ENCODE measurements around the gene SIPA1L2.
"Not testable (repeated sequence)": the region's sequence is repeated elsewhere in the genome, so short reads cannot be mapped to it uniquely, and the experiment has no call there.

SIPA1L2 gene

DNA sequence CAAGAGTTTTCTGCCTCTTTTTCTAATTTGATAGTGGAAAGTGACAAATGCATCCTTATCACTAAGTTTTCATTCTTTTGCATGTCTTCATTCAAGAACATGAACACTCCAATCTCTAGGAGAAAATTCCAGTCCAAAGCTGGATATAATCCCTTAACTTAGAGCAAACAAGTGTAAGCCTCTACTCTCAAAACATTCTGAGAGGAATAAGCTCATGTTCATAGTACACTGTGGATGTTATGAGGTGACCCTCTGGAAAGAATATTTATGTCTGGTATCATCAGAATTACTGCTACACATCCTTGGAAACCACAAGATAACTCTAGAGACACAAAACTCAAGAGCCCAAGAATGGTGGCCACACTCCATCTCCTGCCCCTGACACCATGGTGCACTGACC is 15.1 kb downstream of the SIPA1L2 start:
- no peak for DNase-seq

DNA sequence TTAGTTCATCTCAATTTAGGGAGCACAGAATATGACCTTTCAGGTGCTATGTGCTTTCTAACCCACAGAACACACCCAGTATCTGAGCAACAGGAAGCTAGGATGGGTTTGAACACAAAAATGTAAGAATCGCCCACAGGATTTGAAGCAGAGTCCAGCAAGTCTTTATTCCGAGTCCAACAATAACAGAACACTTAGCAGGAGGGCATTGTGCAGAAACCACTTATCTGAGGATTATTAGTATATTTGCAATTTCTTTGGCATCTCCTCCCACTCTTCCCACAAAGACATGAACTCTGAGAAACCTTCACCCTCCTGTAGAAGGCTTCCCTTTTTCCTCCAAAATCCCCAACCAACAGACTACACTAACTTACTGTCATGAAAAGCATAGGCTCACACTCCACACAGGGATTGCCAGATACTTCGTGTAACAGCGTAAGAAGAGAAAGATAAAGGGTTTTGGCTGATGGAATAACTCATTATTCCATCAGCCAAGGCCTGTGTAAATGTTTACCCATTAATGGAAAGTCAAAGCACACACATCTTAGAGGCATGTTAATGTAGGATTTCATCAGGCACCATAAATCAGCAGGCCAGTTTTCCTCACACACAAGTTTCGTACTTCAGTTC is 16.1 kb downstream of the SIPA1L2 start:
- DNase-seq = no peak

DNA sequence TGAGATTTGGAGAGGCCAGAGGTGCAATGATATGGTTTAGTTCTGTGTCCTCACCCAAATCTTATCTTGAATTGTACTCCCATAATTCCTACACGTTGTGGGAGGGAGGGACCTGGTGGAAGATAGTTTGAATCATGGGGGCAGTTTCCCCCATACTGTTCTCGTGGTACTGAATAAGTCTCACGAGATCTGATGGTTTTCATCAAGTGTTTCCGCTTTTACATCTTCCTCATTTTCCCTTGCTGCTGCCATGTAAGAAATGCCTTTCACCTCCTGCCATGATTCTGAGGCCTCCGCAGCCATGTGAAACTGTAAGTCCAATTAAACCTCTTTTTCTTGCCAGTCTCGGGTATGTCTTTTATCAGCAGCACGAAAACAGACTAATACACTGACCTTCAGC is 17.1 kb downstream of the SIPA1L2 start:
- not testable (repeated sequence) for DNase-seq

DNA sequence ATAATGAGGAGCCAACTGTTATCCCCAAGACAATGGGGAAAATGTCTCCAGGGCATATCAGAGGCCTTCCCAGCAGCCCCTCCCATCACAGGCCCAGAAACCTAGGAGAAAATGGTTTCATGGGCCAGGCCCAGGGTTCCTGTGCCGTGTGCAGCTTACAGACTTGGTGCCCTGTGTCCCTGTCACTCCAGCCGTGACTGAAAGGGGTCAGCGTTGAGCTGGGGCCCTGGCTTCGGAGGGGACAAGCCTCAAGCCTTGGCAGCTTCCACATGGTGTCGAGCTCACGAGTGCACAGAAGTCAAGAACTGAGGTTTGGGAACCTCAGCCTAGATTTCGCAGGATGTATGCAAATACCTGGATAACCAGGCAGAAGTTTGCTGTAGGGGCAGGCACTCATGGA is 18.1 kb downstream of the SIPA1L2 start:
- DNase-seq = no peak

DNA sequence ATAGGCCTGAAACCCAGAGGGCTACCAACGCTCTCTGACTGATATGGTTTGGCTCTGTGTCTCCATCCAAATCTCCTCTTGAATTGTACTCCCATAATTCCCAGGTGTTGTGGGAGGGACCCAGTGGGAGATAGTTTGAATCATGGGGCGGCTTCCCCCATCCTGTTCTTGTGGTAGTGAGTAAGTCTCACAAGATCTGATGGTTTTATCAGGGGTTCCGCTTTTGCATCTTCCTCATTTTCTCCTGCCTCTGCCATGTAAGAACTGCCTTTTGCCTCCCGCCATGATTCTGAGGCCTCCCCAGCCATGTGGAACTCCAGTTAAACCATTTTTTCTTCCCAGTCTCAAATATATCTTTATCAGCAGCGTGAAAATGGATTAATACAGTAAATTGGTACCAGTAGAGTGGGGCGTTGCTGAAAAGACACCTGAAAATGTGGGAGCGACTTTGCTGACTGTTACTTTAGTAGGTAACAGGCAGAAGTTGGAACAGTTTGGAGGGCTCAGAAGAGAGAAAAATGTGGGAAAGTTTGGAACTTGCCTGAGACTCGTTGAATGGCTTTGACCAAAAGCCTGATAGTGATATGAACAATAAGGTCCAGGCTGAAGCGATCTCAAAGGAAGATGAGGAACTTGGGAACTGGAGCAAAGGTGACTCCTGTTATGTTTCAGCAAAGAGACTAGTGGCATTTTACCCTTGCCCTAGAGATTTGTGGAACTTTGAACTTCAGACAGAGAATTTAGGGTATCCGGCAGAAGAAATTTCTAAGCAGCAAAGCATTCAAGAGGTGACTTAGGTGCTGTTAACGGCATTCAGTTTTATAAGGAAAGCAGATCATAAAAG is 18.8 kb downstream of the SIPA1L2 start:
- DNase-seq = not testable (repeated sequence)

DNA sequence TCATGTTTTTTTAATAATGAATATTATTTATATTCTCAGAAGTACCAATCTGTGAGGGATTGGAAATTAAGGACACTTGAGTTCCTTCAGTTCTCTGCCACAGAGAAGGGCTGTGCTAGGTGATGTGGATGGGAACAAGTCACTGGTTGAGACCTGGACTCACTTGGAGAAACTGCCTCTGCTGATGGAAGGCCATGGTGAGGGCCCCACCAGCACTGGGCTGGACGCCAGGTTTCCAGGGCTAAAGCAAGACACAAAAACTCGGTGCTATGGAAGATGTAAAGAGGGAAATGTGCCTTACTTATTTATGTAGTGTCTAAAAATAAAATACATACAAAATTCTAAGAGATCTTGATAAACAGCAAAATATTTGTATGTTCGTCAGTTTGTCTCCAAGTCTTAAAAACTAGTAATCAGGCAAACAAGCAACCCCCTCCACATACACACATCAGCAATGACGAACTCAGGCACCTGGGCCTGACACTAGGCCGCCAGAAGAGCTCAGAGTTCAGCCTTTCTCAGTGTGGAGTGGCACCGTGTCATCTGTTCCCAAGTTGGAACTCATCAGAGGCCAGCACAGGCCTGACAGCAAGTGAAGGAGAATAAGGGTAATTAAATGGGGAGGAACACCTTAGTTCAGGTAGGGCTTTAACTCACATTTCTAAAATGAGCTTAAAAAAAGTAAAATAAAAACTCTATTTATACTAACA is 19.6 kb downstream of the SIPA1L2 start:
- DNase-seq = no peak

DNA sequence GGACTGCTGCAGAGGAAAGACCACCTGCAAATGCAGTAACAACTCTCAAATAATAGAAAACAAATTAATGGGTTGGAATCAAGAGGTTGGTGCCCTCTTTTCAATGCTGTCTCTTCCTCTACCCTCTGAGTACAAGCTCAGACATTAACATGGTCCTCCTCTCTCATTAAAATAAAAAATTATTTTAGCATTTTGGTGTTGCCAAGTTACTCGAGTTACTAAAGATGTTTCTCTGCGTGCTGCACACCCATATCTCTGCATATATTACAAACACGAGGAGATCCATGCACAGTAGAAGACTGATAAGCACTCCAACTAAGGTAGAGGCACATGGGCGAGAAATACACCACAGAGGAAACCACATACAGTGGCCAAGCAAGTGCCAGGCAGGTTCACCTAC is 21.5 kb downstream of the SIPA1L2 start:
- DNase-seq = no peak

DNA sequence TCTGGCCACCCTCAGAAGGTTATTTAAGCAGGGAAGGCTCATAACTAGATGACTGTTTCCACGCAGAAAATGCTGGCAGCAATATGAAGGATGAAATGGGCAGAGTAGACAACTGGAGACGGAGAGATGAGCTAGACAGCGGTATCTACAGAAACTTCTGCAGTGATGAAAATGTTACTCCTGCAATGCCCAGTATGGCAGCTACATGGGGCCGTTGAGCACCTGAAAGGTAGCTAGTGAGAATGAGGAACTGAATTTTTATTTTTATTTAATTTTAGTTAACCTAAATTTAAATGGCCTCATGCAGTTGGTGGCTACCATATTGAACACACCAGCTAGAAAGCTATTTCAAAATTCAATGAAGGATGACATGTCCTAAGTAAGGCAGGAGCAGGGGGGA is 27.3 kb downstream of the SIPA1L2 start:
- DNase-seq = no peak

DNA sequence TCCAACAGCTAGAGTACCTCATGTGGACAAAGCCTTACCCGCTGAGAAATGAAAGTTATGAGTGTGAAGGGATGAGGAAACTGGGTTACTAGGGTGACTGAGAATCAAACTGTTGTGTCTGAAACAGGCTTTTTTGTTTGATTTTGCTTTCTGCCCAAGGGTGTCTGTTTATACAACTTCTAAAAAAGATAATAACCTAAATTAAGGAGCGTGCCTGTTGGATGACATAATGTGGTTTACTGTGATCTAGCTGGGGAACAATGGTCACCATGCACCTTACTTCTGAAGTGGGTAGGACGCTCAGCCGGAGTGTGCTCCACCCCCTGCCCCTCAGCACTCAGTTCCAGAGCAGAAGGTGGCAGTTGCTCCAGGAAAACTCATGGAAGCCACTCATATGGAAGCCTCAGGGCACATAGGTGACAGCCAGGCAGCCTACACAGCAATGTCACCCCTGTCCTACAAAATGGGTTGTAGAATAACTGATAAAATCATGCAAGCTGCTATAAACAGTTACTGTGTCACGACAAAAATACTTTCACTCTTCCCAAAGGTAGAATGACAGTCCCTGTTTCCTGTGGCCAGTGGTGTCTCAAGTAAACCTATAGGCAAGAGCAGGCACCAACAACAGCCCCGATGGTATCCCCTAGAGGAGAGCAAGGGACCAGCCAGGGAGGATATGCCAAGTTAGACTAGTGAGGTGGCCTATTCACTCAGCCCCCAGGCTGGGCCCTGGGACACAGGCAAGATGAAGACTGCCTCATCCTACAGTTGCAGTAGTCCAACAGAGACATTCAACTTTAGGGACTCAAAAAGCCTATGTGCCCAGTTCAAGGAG is 29.3 kb downstream of the SIPA1L2 start:
- DNase-seq = no peak

DNA sequence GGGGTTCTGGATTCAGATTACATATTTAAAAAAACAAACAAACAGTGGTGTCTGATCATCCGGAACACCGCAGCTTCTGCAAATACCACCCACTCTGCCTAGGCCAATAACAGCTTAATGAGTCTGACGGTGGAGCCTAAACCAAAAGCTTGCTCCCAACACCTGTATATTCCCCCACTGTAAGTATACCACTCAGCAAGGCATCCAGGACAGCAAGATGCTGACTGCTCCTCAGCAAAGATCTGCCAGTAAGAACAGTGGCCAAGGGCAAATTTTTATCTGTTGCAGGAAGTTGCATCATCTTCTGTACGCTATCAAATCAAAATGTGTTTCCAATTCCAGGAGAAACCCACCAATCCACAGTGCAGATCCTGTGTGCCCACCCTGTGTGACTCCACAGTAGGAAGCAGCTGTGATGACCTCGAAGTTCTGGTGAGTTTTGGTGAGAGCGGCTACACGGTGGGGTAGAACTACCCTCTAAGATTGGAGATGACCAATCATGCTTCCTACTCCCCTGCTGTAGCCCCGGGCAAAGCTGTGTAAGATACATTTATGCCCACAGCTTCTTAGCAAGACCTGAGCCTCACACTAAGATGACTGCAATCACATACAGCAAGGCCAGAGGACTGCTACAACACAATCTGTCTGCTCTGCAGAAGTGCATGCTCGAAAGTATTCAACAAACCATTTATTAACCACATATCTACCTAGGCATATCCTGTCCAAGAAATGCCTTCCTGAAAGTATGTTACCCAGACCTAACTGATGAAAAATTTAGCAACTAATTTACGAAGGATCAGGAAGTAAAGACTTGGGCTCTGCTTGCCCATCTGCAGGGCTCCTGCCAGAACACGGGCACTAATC is 30.5 kb downstream of the SIPA1L2 start:
- DNase-seq = no peak

DNA sequence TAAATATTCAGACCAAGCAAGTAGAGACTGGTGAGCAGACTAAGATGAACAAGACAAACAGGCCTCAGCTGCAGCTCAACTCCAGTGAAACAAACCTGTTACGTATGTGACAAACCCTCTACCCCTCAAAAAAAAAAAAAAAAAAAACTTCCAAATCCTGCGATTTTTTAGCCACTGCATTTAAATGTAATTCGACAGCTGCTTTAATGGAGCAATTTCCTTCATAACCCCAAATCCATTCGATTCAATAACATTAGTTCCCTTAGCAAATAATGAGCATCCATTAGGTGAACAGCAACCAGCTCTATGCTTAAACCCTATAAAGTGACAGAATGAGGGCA is 31.1 kb downstream of the SIPA1L2 start:
- DNase-seq = no peak

DNA sequence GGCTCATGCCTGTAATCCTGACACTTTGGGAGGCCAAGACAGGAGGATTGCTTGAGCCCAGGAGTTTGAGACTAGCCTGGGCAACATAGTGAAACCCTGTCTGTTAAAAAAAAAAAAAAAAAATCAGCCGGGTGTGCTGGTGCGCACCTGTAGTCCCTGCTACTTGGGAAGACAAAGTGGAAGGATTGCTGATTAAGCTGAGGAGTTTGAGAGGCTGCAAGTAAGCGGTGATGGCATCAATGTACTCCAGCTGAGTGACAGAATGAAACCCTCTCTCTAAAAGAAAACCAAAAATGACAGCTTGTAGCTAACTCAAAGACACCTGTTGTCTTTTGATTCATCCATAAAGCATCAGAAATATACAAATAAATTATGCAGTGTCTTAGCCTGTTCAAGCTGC is 31.8 kb downstream of the SIPA1L2 start:
- DNase-seq = no peak

DNA sequence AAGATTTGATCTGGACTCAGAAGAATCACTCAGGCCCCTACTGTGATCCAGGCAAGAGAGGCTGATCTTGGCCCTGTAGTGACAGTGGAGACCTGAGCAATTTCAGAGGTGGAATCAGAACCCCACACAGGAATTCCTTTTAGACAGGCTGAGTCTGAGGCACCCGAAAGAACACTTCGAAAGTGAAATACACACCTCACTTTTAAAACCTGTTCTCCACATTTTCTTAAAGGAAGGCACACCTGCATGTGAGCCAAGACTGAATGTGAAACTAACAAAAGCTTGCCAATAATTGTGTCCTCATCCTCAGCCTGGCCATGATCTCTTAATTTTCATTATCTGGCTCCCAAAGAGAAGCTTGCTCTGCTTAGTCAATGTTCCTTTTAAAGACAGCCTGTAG is 32.2 kb downstream of the SIPA1L2 start:
- DNase-seq = no peak

DNA sequence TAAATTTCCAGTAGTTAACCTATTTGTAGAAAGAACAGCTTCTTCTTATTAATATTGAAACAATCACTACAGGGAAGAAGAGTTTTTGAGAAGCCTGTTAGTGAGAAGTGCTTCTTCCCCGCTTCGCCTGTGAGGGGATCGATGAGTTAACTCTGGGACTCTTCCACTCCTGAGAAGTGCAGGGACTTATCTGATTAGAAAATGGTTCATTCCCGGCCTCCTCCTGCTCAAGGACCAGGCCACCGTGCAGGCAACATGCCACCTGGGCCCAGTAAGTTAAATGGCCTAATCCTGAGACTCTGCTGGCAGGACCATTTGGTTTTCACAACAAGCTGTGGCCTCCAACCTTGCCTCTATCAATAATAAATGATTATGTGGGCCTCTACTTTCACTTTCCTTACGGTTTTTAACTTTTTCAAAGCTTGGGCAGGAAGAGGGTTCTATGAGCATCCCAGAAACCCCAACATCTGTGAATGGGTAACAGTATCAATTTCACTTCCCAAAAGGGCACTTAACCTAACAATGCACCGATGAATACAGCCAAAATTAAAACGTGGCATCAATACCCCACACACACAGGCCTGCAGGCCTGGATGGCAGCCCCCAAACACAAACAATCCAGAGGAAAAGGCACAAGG is 33.1 kb downstream of the SIPA1L2 start:
- no peak for DNase-seq

DNA sequence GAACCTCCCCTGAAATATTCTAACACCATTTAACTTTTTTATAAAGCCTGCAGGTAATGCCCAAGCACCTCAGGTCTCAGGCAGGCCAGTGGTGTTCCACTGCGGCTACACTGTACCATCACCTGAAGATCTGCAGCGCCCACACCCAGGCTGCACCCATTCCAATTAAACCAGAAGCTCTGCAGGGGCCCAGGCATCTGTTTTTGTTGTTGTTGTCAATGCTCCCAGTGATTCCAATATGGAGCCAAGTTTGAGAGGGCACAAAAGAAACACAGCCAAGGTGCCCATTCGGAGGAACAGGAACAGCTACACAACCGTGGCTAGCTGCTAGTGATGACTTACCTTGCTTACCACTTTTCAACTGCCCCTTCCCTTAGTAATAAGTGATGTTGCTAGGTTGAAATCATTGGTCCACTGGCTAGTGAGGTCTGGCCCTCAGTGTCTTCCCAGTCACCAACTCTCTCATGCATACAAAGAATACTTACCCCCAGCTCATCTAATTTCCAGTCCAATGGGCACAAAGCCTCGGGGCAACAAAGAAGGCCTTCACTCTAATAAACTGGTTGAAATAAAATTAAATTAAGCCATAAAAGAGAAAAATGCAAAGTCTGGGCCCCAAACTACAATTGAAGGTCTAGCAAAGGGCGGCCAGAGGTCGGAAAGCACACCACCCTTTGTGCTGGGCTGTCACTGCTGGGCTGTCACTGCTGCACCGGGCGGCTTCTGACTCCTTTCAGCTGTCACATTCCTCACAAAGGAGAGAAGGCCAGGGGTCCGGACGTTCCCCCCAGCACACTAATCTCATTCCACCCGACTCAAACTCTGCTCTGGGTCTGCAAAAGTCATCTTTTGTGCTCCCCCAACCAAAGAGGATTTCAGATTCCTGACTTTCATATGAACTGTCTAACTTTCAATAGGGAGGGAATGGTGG is 34.9 kb downstream of the SIPA1L2 start:
- no peak for DNase-seq

DNA sequence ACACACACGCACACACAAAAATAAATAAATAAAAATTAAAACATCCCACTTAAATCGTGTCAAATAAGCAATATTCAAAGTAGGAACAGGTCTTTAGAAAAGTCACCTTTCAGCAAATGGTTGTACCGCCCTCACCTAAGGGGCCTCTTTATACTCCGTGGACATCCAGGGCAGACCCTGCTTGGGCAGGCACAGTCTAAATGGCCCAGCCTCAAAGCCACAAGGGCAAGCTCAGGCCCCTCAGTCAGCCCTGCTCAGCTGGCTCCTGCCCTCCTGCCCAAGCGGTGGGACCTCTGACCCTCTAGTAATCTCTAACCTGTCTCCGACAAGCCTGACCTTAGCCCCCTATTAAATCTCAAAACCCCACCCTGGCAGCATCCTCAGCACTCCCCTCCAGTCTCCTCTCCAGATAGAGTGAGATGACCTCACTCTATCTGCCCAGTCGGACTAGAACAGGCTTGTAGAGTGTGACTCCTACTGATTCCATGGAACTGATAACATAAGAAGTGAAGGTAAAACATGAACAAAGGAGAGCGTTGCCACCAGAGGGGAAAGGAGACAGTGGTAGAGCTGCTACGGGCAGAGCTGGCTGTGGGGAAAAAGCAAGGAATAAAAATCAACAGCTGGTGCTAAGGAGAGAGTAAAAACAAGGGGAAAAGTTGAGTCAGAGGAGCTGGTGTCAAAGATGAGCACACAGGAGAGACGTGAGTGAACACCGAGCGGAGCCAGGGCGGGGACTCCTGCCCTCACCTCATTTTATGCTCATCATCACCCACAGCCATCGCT is 36.0 kb downstream of the SIPA1L2 start:
- DNase-seq = no peak

DNA sequence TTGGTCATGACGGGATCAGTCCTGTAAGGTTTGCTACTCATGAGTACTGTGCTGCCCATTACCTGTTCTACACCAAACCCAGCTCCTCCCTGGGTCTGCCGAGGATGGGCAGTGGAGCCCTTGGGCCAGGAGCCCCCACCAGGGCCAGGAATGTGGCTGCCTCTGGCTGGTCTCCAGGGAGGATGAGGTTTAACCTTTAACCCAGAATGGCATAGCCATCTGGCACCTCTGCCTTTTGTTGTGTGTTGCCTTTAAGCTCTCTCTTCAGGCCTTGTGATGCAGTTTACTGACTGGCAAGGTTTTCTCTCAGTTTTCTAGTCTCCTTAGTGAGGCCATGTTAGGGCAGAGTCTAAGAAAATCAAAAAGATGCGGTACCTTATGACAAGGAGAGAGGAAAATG is 38.6 kb downstream of the SIPA1L2 start:
- DNase-seq = no peak

DNA sequence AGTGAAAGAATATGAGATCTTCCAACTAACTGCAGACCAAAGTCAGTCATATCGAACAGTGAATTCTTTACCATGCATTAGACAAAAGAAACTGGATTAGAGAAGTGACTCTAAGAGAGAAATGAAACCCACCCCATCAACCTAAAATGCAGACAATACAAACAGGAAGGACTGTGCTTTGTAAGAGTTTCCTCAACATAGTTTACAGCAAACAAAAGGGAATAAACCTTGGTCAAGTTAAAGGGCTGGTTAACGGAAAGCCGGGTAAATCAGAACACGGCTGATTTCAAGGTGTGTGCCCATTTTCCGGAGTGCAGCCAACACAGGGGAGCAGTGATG is 39.2 kb downstream of the SIPA1L2 start:
- no peak for DNase-seq

DNA sequence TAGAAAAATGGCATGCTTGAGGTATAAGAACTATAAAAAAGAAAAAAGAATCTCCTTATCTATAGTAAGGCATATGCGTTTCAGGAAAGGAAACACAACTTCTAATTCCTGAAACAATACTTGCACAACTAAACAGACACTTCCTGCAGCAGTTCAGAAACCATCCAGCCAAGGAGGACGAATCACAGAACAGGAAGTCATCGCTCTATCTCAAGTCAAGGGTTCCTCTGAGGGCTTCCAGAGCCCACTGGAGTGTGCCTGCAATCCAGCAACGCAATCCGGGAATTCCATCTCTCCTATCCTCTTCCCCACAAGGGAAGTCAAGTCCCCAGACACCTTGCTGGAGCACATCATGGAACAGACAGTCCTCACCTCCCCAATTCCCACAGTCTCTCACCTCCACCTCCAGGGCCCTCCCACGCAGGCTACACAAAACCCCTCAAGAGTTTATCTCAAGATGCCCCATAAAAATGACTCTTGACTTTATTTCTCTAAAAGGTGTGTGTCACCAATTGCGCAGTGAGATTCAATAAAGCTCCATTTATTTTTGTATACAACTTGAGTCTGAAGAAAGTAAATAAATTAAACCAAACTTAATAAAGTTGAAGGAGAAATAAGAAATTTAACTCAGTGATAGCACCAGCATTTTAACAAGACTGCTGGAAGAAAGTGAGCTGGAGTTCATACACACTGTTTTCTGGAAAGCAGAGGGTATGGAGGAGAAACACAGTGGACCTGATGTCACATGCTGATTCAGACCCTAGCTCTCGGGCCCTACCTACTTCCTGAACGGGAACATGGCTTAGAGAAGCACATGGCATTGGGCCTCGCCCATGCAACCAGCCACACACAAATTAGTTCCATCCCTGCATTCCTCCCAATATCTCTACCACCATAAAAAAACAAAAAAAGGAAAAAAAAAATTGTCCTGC is 39.9 kb downstream of the SIPA1L2 start:
- DNase-seq = no peak
